ENCODE measurements around the gene LSMEM2.
A peak's percentile ranks its signal among the peaks of the same experiment; 100 is the strongest.

LSMEM2 gene

GRCh38 chr3:50250514-50250913 lies 28.4 kb upstream of the LSMEM2 start:
- H3K36me3 Mint-ChIP-seq (ENCODE audit: insufficient read depth) = peaks cover 51% of the 10 kb centered on the region
- H3K27ac Mint-ChIP-seq (ENCODE audit: low read depth) = no peak overlapping the region
- no peak overlapping the region for H3K4me3 Mint-ChIP-seq
- DNase-seq (ENCODE audit: low spot score in 2 of 2) (no peak), ATAC-seq (replicated peaks; ENCODE audit: extremely low read depth, poor library complexity, severe bottlenecking) (no peak)
- H3K9me3 Mint-ChIP-seq = no peaks in the 10 kb centered on the region
- H3K4me1 Mint-ChIP-seq = peaks cover 48% of the 10 kb centered on the region
- H3K27me3 Mint-ChIP-seq = no peaks in the 10 kb centered on the region

- no peak for DNase-seq (ENCODE audit: low spot score in 2 of 2)
- Mint-ChIP-seq H3K4me1 (peaks cover 41% of the 10 kb centered on the region), H3K4me3 (peak overlapping the region; percentile 21), H3K36me3 (ENCODE audit: insufficient read depth) (peaks cover 49% of the 10 kb centered on the region), H3K9me3 (no peaks in the 10 kb centered on the region), H3K27ac (ENCODE audit: low read depth) (no peak overlapping the region), H3K27me3 (no peaks in the 10 kb centered on the region)
- no peak for ATAC-seq (replicated peaks; ENCODE audit: extremely low read depth, poor library complexity, severe bottlenecking)
Measured at GRCh38 chr3:50251220-50251619, 27.7 kb upstream of the LSMEM2 start.

- Mint-ChIP-seq H3K27ac (ENCODE audit: low read depth) (peak overlapping the region; percentile 78), H3K9me3 (no peaks in the 10 kb centered on the region), H3K4me1 (peaks cover 23% of the 10 kb centered on the region), H3K27me3 (no peaks in the 10 kb centered on the region), H3K36me3 (ENCODE audit: insufficient read depth) (peaks cover 64% of the 10 kb centered on the region), H3K4me3 (no peak overlapping the region)
- DNase-seq (ENCODE audit: low spot score in 2 of 2) = no peak
- no peak for ATAC-seq (replicated peaks; ENCODE audit: extremely low read depth, poor library complexity, severe bottlenecking)
Measured at GRCh38 chr3:50254577-50255250, 24.2 kb upstream of the LSMEM2 start.

GRCh38 chr3:50255251-50255615 lies 23.7 kb upstream of the LSMEM2 start:
- no peaks in the 10 kb centered on the region for H3K27me3 Mint-ChIP-seq
- DNase-seq (ENCODE audit: low spot score in 2 of 2) (no peak), ATAC-seq (replicated peaks; ENCODE audit: extremely low read depth, poor library complexity, severe bottlenecking) (no peak)
- no peak overlapping the region for H3K4me3 Mint-ChIP-seq
- H3K4me1 Mint-ChIP-seq = peaks cover 23% of the 10 kb centered on the region
- no peak overlapping the region for H3K27ac Mint-ChIP-seq (ENCODE audit: low read depth)
- H3K9me3 Mint-ChIP-seq = no peaks in the 10 kb centered on the region
- peaks cover 66% of the 10 kb centered on the region for H3K36me3 Mint-ChIP-seq (ENCODE audit: insufficient read depth)

- no peaks in the 10 kb centered on the region for H3K9me3 Mint-ChIP-seq
- H3K4me1 Mint-ChIP-seq = peaks cover 13% of the 10 kb centered on the region
- H3K27ac Mint-ChIP-seq (ENCODE audit: low read depth) = no peak overlapping the region
- ATAC-seq (replicated peaks; ENCODE audit: extremely low read depth, poor library complexity, severe bottlenecking) (no peak), DNase-seq (ENCODE audit: low spot score in 2 of 2) (no peak)
- H3K4me3 Mint-ChIP-seq = no peak overlapping the region
- H3K27me3 Mint-ChIP-seq = no peaks in the 10 kb centered on the region
- H3K36me3 Mint-ChIP-seq (ENCODE audit: insufficient read depth) = peaks cover 54% of the 10 kb centered on the region
Measured at GRCh38 chr3:50256978-50257890, 21.7 kb upstream of the LSMEM2 start.

- no peaks in the 10 kb centered on the region for H3K27me3 Mint-ChIP-seq
- H3K9me3 Mint-ChIP-seq = no peaks in the 10 kb centered on the region
- peak overlapping the region; percentile 32 for H3K27ac Mint-ChIP-seq (ENCODE audit: low read depth)
- peaks cover 13% of the 10 kb centered on the region for H3K4me1 Mint-ChIP-seq
- H3K4me3 Mint-ChIP-seq = no peak overlapping the region
- H3K36me3 Mint-ChIP-seq (ENCODE audit: insufficient read depth) = peaks cover 46% of the 10 kb centered on the region
- ATAC-seq (replicated peaks; ENCODE audit: extremely low read depth, poor library complexity, severe bottlenecking) (no peak), DNase-seq (ENCODE audit: low spot score in 2 of 2) (no peak)
Measured at GRCh38 chr3:50258029-50258680, 20.7 kb upstream of the LSMEM2 start.

GRCh38 chr3:50258979-50259378 lies 19.9 kb upstream of the LSMEM2 start:
- ATAC-seq (replicated peaks; ENCODE audit: extremely low read depth, poor library complexity, severe bottlenecking) = no peak
- H3K4me3 Mint-ChIP-seq = peak overlapping the region; percentile 20
- H3K9me3 Mint-ChIP-seq = no peaks in the 10 kb centered on the region
- peaks cover 43% of the 10 kb centered on the region for H3K36me3 Mint-ChIP-seq (ENCODE audit: insufficient read depth)
- H3K4me1 Mint-ChIP-seq = peaks cover 6% of the 10 kb centered on the region
- DNase-seq (ENCODE audit: low spot score in 2 of 2) = no peak
- no peaks in the 10 kb centered on the region for H3K27me3 Mint-ChIP-seq
- peak overlapping the region; percentile 63 for H3K27ac Mint-ChIP-seq (ENCODE audit: low read depth)

- H3K4me1 Mint-ChIP-seq = peaks cover 6% of the 10 kb centered on the region
- peak overlapping the region; percentile 66 for H3K4me3 Mint-ChIP-seq
- peaks cover 43% of the 10 kb centered on the region for H3K36me3 Mint-ChIP-seq (ENCODE audit: insufficient read depth)
- H3K27ac Mint-ChIP-seq (ENCODE audit: low read depth) = peak overlapping the region; percentile 63
- DNase-seq (ENCODE audit: low spot score in 2 of 2) (no peak), ATAC-seq (replicated peaks; ENCODE audit: extremely low read depth, poor library complexity, severe bottlenecking) (no peak)
- no peaks in the 10 kb centered on the region for H3K27me3 Mint-ChIP-seq
- no peaks in the 10 kb centered on the region for H3K9me3 Mint-ChIP-seq
Measured at GRCh38 chr3:50259432-50260026, 19.4 kb upstream of the LSMEM2 start.

- H3K27ac Mint-ChIP-seq (ENCODE audit: low read depth) = peak overlapping the region; percentile 63
- peaks cover 39% of the 10 kb centered on the region for H3K36me3 Mint-ChIP-seq (ENCODE audit: insufficient read depth)
- ATAC-seq (replicated peaks; ENCODE audit: extremely low read depth, poor library complexity, severe bottlenecking) = peak; percentile 96
Measured at GRCh38 chr3:50260027-50260941, 18.6 kb upstream of the LSMEM2 start.

GRCh38 chr3:50260942-50261441 lies 17.9 kb upstream of the LSMEM2 start:
- Mint-ChIP-seq H3K27me3 (no peaks in the 10 kb centered on the region), H3K27ac (ENCODE audit: low read depth) (no peak overlapping the region), H3K4me3 (peak overlapping the region; percentile 66), H3K4me1 (peaks cover 6% of the 10 kb centered on the region), H3K36me3 (ENCODE audit: insufficient read depth) (peaks cover 36% of the 10 kb centered on the region), H3K9me3 (no peaks in the 10 kb centered on the region)
- DNase-seq (ENCODE audit: low spot score in 2 of 2) (no peak), ATAC-seq (replicated peaks; ENCODE audit: extremely low read depth, poor library complexity, severe bottlenecking) (no peak)

More at GRCh38 chr3:50260027-50260941, 18.6 kb upstream of the LSMEM2 start:
- Mint-ChIP-seq H3K9me3 (no peaks in the 10 kb centered on the region), H3K27me3 (no peaks in the 10 kb centered on the region), H3K4me3 (peak overlapping the region; percentile 66), H3K4me1 (peaks cover 6% of the 10 kb centered on the region)
- DNase-seq (ENCODE audit: low spot score in 2 of 2) = peak; percentile 67 to 79

- no peak for DNase-seq (ENCODE audit: low spot score in 2 of 2)
- no peaks in the 10 kb centered on the region for H3K9me3 Mint-ChIP-seq
- no peak overlapping the region for H3K27ac Mint-ChIP-seq (ENCODE audit: low read depth)
- H3K27me3 Mint-ChIP-seq = no peaks in the 10 kb centered on the region
- peaks cover 34% of the 10 kb centered on the region for H3K36me3 Mint-ChIP-seq (ENCODE audit: insufficient read depth)
- ATAC-seq (replicated peaks; ENCODE audit: extremely low read depth, poor library complexity, severe bottlenecking) = no peak
- H3K4me1 Mint-ChIP-seq = peaks cover 6% of the 10 kb centered on the region
- H3K4me3 Mint-ChIP-seq = no peak overlapping the region
Measured at GRCh38 chr3:50261505-50261904, 17.4 kb upstream of the LSMEM2 start.
